ENCODE data around the gene CCDC122. TPM values are rescaled to one million over a fixed set of nuclear protein-coding genes. Genes with fewer than 3 reads are reported as not detected.

Gene CCDC122
- total RNA-seq, 1 experiment from 2014 or later, result 10.5 TPM

- Mint-ChIP-seq H3K27me3 (ENCODE audit: low read depth) (no peaks in the 10 kb centered on the region), H3K9me3 (peaks cover 15% of the 10 kb centered on the region), H3K36me3 (peaks cover 6% of the 10 kb centered on the region; the same call in 1 of the 2 replicates), H3K4me1 (0 out of 2 replicates have a peak, but pooled peaks cover 3% of the 10 kb centered on the region), H3K4me3 (no peak overlapping the region), H3K27ac (no peak overlapping the region)
- ATAC-seq (no peak), DNase-seq (ENCODE audit: low spot score) (no peak)
- ChIA-PET CTCF (no interaction called here), POLR2A (interaction anchor here (0.6 kb wide), 1 partner anchor 88 kb away, joined by 3 read pairs; no protein-coding TSS in a partner anchor)
- no peak for TF ChIP-seq JAZF1 (CRISPR knock-in tag; IDR thresholded peaks at IDR 0.05)
- no peak for TF ChIP-seq ZNF263 (CRISPR knock-in tag; IDR thresholded peaks at IDR 0.05; ENCODE audit: low read depth)
- TF ChIP-seq, protein P1, sequence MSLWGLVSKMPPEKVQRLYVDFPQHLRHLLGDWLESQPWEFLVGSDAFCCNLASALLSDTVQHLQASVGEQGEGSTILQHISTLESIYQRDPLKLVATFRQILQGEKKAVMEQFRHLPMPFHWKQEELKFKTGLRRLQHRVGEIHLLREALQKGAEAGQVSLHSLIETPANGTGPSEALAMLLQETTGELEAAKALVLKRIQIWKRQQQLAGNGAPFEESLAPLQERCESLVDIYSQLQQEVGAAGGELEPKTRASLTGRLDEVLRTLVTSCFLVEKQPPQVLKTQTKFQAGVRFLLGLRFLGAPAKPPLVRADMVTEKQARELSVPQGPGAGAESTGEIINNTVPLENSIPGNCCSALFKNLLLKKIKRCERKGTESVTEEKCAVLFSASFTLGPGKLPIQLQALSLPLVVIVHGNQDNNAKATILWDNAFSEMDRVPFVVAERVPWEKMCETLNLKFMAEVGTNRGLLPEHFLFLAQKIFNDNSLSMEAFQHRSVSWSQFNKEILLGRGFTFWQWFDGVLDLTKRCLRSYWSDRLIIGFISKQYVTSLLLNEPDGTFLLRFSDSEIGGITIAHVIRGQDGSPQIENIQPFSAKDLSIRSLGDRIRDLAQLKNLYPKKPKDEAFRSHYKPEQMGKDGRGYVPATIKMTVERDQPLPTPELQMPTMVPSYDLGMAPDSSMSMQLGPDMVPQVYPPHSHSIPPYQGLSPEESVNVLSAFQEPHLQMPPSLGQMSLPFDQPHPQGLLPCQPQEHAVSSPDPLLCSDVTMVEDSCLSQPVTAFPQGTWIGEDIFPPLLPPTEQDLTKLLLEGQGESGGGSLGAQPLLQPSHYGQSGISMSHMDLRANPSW (CRISPR knock-in tag; conservative IDR thresholded peaks at IDR 0.05; ENCODE audit: low read depth), result no peak
- TF ChIP-seq, protein P2, sequence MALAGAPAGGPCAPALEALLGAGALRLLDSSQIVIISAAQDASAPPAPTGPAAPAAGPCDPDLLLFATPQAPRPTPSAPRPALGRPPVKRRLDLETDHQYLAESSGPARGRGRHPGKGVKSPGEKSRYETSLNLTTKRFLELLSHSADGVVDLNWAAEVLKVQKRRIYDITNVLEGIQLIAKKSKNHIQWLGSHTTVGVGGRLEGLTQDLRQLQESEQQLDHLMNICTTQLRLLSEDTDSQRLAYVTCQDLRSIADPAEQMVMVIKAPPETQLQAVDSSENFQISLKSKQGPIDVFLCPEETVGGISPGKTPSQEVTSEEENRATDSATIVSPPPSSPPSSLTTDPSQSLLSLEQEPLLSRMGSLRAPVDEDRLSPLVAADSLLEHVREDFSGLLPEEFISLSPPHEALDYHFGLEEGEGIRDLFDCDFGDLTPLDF (CRISPR knock-in tag; IDR thresholded peaks at IDR 0.05), result no peak
- TF ChIP-seq, protein P3, sequence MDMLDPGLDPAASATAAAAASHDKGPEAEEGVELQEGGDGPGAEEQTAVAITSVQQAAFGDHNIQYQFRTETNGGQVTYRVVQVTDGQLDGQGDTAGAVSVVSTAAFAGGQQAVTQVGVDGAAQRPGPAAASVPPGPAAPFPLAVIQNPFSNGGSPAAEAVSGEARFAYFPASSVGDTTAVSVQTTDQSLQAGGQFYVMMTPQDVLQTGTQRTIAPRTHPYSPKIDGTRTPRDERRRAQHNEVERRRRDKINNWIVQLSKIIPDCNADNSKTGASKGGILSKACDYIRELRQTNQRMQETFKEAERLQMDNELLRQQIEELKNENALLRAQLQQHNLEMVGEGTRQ (CRISPR knock-in tag; IDR thresholded peaks at IDR 0.05), result no peak
- TF ChIP-seq NR2C2 (CRISPR knock-in tag; IDR thresholded peaks at IDR 0.05), result no peak
- TF ChIP-seq CDX4 (CRISPR knock-in tag; IDR thresholded peaks at IDR 0.05; ENCODE audit: borderline replicate concordance), result no peak; the same call in 1 of the 2 replicates
- TF ChIP-seq SMAD4 (CRISPR knock-in tag; IDR thresholded peaks at IDR 0.05), result no peak
- no peak for TF ChIP-seq ELF4 (CRISPR knock-in tag; IDR thresholded peaks at IDR 0.05; ENCODE audit: low read depth)
- TF ChIP-seq, protein P4, sequence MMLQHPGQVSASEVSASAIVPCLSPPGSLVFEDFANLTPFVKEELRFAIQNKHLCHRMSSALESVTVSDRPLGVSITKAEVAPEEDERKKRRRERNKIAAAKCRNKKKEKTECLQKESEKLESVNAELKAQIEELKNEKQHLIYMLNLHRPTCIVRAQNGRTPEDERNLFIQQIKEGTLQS (CRISPR knock-in tag; conservative IDR thresholded peaks at IDR 0.05), result no peak
- TF ChIP-seq ATF1 (CRISPR knock-in tag; IDR thresholded peaks at IDR 0.05), result no peak
- no peak for TF ChIP-seq SOX15 (CRISPR knock-in tag; IDR thresholded peaks at IDR 0.05)
- no peak for TF ChIP-seq JUN (CRISPR knock-in tag; IDR thresholded peaks at IDR 0.05)
- no peak for TF ChIP-seq ZNF219 (CRISPR knock-in tag; IDR thresholded peaks at IDR 0.05; ENCODE audit: borderline replicate concordance)
- TF ChIP-seq NFE2L1 (CRISPR knock-in tag; IDR thresholded peaks at IDR 0.05), result no peak
- TF ChIP-seq OVOL2 (CRISPR knock-in tag; IDR thresholded peaks at IDR 0.05; ENCODE audit: borderline replicate concordance), result no peak
- TF ChIP-seq ZNF317 (CRISPR knock-in tag; IDR thresholded peaks at IDR 0.05; ENCODE audit: borderline replicate concordance, low read depth), result no peak
- TF ChIP-seq SMAD3 (CRISPR knock-in tag; IDR thresholded peaks at IDR 0.05; ENCODE audit: borderline replicate concordance), result no peak
Observed at GRCh38 chr13:43815204-43815603, 64.3 kb downstream of the CCDC122 start.

- ChIA-PET CTCF (no interaction called here), POLR2A (no interaction called here)
- no peak for TF ChIP-seq KAT7 (CRISPR knock-in tag; IDR thresholded peaks at IDR 0.05; ENCODE audit: borderline replicate concordance)
- TF ChIP-seq ZNF416 (CRISPR knock-in tag; IDR thresholded peaks at IDR 0.05), result no peak
- TF ChIP-seq ETV6 (CRISPR knock-in tag; IDR thresholded peaks at IDR 0.05), result no peak
- TF ChIP-seq ZNF317 (CRISPR knock-in tag; IDR thresholded peaks at IDR 0.05; ENCODE audit: borderline replicate concordance, low read depth), result no peak
- DNase-seq (ENCODE audit: low spot score), result no peak
- Mint-ChIP-seq H3K27me3 (ENCODE audit: low read depth) (no peaks in the 10 kb centered on the region), H3K4me1 (peaks cover 28% of the 10 kb centered on the region), H3K27ac (no peak overlapping the region), H3K36me3 (peaks cover 2% of the 10 kb centered on the region; the same call in 1 of the 2 replicates), H3K9me3 (peaks cover 3% of the 10 kb centered on the region; the same call in 1 of the 2 replicates), H3K4me3 (no peak overlapping the region)
- no peak for ATAC-seq
Observed at GRCh38 chr13:43808676-43809075, 70.9 kb downstream of the CCDC122 start.

Measured in WTC11 (cell line).